Breast epithelium (tissue), 4 donors: Measurements from ENCODE around the gene CLIC3. TPM values are rescaled to one million over a fixed set of nuclear protein-coding genes. Genes with fewer than 3 reads are reported as not detected.
A peak's percentile ranks its signal among the peaks of the same experiment; 100 is the strongest.

Experiments used
- DNase-seq, 2 donors: peaks; one replicate each; pipeline ENCODE4 v3.0.0-alpha.2; 2019; ENCODE audit warnings: low spot score in 2 of 2
- H3K27ac ChIP-seq, 2 donors: fragments of 200-600 bp; sonication (generic) in 1 of 2; one replicate each; pipeline ENCODE4 v1.5.1; 2016 to 2019; ENCODE audit warnings: mild to moderate bottlenecking in 1 of 2
- H3K27me3 ChIP-seq, 2 donors: fragments of 200-600 bp; sonication (generic) in 1 of 2; one replicate each; pipeline versions ENCODE4 v1.5.1 to v1.6.0; 2017 to 2019; ENCODE audit warnings: control low read depth in 1 of 2, mild to moderate bottlenecking in 1 of 2
- H3K36me3 ChIP-seq: fragments of 200-600 bp; one replicate; pipeline ENCODE4 v1.5.1; 2019
- H3K4me1 ChIP-seq, 2 donors: fragments of 200-600 bp; sonication (generic); one replicate each; pipeline ENCODE4 v1.5.1; 2016 to 2019; ENCODE audit warnings: control low read depth in 1 of 2
- H3K4me3 ChIP-seq, 3 donors: fragments of 200-600 bp; sonication (generic); 1 replicate in 2 of 3; 2 replicates in 1 of 3; pipeline ENCODE4 v1.5.1; 2016 to 2019; ENCODE audit warnings: mild to moderate bottlenecking in 3 of 3, moderate library complexity in 2 of 3
- H3K9me3 ChIP-seq, 2 donors: fragments of 200-600 bp; sonication (generic) in 1 of 2; one replicate each; pipeline ENCODE4 v1.5.1; 2016 to 2019; ENCODE audit warnings: control low read depth in 1 of 2
- CTCF ChIP-seq, 3 donors: fragments of 450-650 bp; IDR thresholded peaks; one replicate each; pipeline ENCODE4 v1.5.1; 2016 to 2017; ENCODE audit warnings: antibody characterized with exemption in 3 of 3, mild to moderate bottlenecking in 3 of 3, moderate library complexity in 3 of 3
- POLR2A ChIP-seq: fragments of 450-650 bp; IDR thresholded peaks from one replicate; pipeline ENCODE4 v1.6.1; 2016; ENCODE audit warnings: antibody characterized with exemption, mild to moderate bottlenecking, moderate library complexity
- POLR2AphosphoS5 ChIP-seq, 3 donors: sonication (generic); formaldehyde crosslinking; IDR thresholded peaks; one replicate each; pipeline ENCODE4 v1.6.1; 2017; ENCODE audit warnings: antibody characterized with exemption in 3 of 3
- intact Hi-C: fragments of 100-400 bp; cut with DNase I; formaldehyde crosslinking; loops from one replicate; pipeline ENCODE4 v1.15.1; 2023; ENCODE audit warnings: low total_unique reads
- total RNA-seq, 3 donors: library from RNA; depleted of rRNA; stranded (reverse); fragments of >200 nt; gene quantifications; one replicate each; pipeline ENCODE4 v1.1.0, GENCODE V29; 2016

The CLIC3 gene
- total RNA-seq, 3 donors from 2014 or later: 0.32 to 3.5 TPM; not detected in 1

GRCh38 chr9:136977649-136978072 is 18.7 kb downstream of the CLIC3 start:
- intact Hi-C loops: no loop called here
- Histone ChIP-seq H3K9me3 (no peaks in the 10 kb centered on the region), H3K4me3 (peak overlapping the region; percentile 35 to 72 (median 57)), H3K4me1 (no peaks in the 10 kb centered on the region), H3K27me3 (no peaks in the 10 kb centered on the region), H3K27ac (peak overlapping the region; percentile 7 to 50), H3K36me3 (no peaks in the 10 kb centered on the region)
- no peak for DNase-seq
- TF ChIP-seq POLR2A (no peak), POLR2AphosphoS5 (IDR thresholded peaks at IDR 0.05) (no peak), CTCF (IDR thresholded peaks at IDR 0.05) (no peak)

GRCh38 chr9:136977223-136977622 is 19.1 kb downstream of the CLIC3 start, which contains the start of gene PTGDS:
TSS of gene PTGDS (plus strand) at chr9:136977504. CDS start at chr9:136977579, 75 bp downstream.
- Histone ChIP-seq H3K27ac (peak within 1 kb of the TSS; percentile 7 to 55), H3K4me1 (no peaks in the 10 kb centered on the region), H3K36me3 (no peaks in the 10 kb centered on the region), H3K27me3 (no peaks in the 10 kb centered on the region), H3K9me3 (no peaks in the 10 kb centered on the region), H3K4me3 (peak within 1 kb of the TSS; percentile 35 to 72 (median 57))
- TF ChIP-seq POLR2A (no peak), POLR2AphosphoS5 (IDR thresholded peaks at IDR 0.05) (no peak), CTCF (IDR thresholded peaks at IDR 0.05) (no peak)
- DNase-seq: no peak
- intact Hi-C loops: no loop called here

GRCh38 chr9:136975644-136976043 is 20.7 kb downstream of the CLIC3 start:
- no peak overlapping the region for H3K4me3 ChIP-seq
- intact Hi-C loops: no loop called here
- H3K36me3 ChIP-seq: no peaks in the 10 kb centered on the region
- H3K4me1 ChIP-seq: no peaks in the 10 kb centered on the region
- no peak for TF ChIP-seq POLR2AphosphoS5 (IDR thresholded peaks at IDR 0.05)
- TF ChIP-seq POLR2A: no peak
- no peak for DNase-seq
- H3K27me3 ChIP-seq: no peaks in the 10 kb centered on the region
- H3K27ac ChIP-seq: no peak overlapping the region
- no peaks in the 10 kb centered on the region for H3K9me3 ChIP-seq

- Histone ChIP-seq H3K27me3 (no peaks in the 10 kb centered on the region), H3K4me1 (no peaks in the 10 kb centered on the region), H3K36me3 (no peaks in the 10 kb centered on the region), H3K27ac (no peak overlapping the region), H3K4me3 (no peak overlapping the region), H3K9me3 (no peaks in the 10 kb centered on the region)
- intact Hi-C loops: no loop called here
- no peak for DNase-seq
- no peak for TF ChIP-seq POLR2A
- TF ChIP-seq POLR2AphosphoS5 (IDR thresholded peaks at IDR 0.05): no peak
- TF ChIP-seq CTCF (IDR thresholded peaks at IDR 0.05): no peak
Measured at GRCh38 chr9:136974817-136975535, 21.4 kb downstream of the CLIC3 start.

- no peak overlapping the region for H3K4me3 ChIP-seq
- no peaks in the 10 kb centered on the region for H3K4me1 ChIP-seq
- intact Hi-C loops: no loop called here
- no peak for TF ChIP-seq POLR2AphosphoS5 (IDR thresholded peaks at IDR 0.05)
- TF ChIP-seq POLR2A: no peak
- TF ChIP-seq CTCF (IDR thresholded peaks at IDR 0.05): no peak
- H3K27me3 ChIP-seq: no peaks in the 10 kb centered on the region
- H3K27ac ChIP-seq: no peak overlapping the region
- H3K9me3 ChIP-seq: no peaks in the 10 kb centered on the region
- DNase-seq: no peak
- no peaks in the 10 kb centered on the region for H3K36me3 ChIP-seq
Measured at GRCh38 chr9:136973618-136974617, 22.4 kb downstream of the CLIC3 start.
